H1 (cell line): ENCODE measurements around the gene METTL22. TPM values are rescaled to one million over a fixed set of nuclear protein-coding genes. Genes with fewer than 3 reads are reported as not detected.

Source experiments
- ATF2 ChIP-seq: IDR thresholded peaks from 2 replicates; pipeline ENCODE4 v1.6.1; 2012; ENCODE audit warnings: low read length, inconsistent platforms
- EGR1 ChIP-seq: IDR thresholded peaks from 2 replicates; pipeline ENCODE4 v1.6.1; 2011; ENCODE audit warnings: low read depth, low read length, borderline replicate concordance
- EZH2 ChIP-seq: fragments of 200-600 bp; sonication (generic); IDR thresholded peaks from 2 replicates; pipeline ENCODE4 v1.7.1; 2012; ENCODE audit warnings: low read depth, mild to moderate bottlenecking, moderate library complexity, low read length, inconsistent platforms; ENCODE audit not compliant: severe bottlenecking
- JUND ChIP-seq: IDR thresholded peaks from 2 replicates; pipeline ENCODE4 v1.6.1; 2011; ENCODE audit warnings: mild to moderate bottlenecking, improper control_type of control experiment, low read length
- MAFK ChIP-seq: IDR thresholded peaks from 2 replicates; pipeline ENCODE4 v1.6.1; 2012; ENCODE audit warnings: low read depth, mild to moderate bottlenecking, improper control_type of control experiment, low read length
- NANOG ChIP-seq: IDR thresholded peaks from 2 replicates; pipeline ENCODE4 v1.6.1; 2011; ENCODE audit warnings: low read length, low read depth, mild to moderate bottlenecking, inconsistent platforms; ENCODE audit not compliant: insufficient read depth, poor library complexity, severe bottlenecking
- PHF8 ChIP-seq: fragments of 200-600 bp; sonication (generic); conservative IDR thresholded peaks from 2 replicates; pipeline ENCODE4 v1.7.1; 2012; ENCODE audit warnings: low read depth, mild to moderate bottlenecking, inconsistent platforms, low read length, moderate library complexity
- RAD21 ChIP-seq, 2 experiments: IDR thresholded peaks in 1 of 2; conservative IDR thresholded peaks in 1 of 2; 2 replicates each; pipeline ENCODE4 v1.6.1; 2011; ENCODE audit warnings: low read depth in 2 of 2, low read length in 2 of 2, improper control_type of control experiment in 1 of 2, inconsistent platforms in 1 of 2, mild to moderate bottlenecking in 1 of 2, moderate library complexity in 1 of 2
- RNF2 ChIP-seq: fragments of 200-900, 300-1000 bp; sonication (generic); IDR thresholded peaks from 2 replicates; pipeline ENCODE4 v1.7.1; 2016; ENCODE audit warnings: borderline replicate concordance, low read depth, mild to moderate bottlenecking, antibody characterized with exemption, low read length; ENCODE audit not compliant: poor library complexity, severe bottlenecking; ENCODE audit errors: missing control alignments
- SP2 ChIP-seq: IDR thresholded peaks from 2 replicates; pipeline ENCODE4 v1.6.1; 2012; ENCODE audit warnings: mild to moderate bottlenecking, low read length, inconsistent platforms
- SUZ12 ChIP-seq: fragments of 200-600 bp; sonication (generic); IDR thresholded peaks from 2 replicates; pipeline ENCODE4 v1.6.1; 2012; ENCODE audit warnings: mild to moderate bottlenecking, inconsistent platforms, low read length, moderate library complexity, mixed read lengths
- polyA plus RNA-seq, 7 experiments: library from polyadenylated mRNA; depleted of rRNA in 3 of 7; stranded (reverse) in 5 of 7; unstranded in 2 of 7; fragments of >200 nt in 5 of 7; fragments of 200-250 nt in 2 of 7; gene quantifications; 1 replicate in 5 of 7; 2 replicates in 1 of 7; 4 replicates in 1 of 7; pipeline versions ENCODE4 v1.2.1 to v1.2.3, GENCODE V29; 2011 to 2013; ENCODE audit warnings: missing spikeins in 2 of 7, mixed read lengths in 2 of 7
- total RNA-seq: library from RNA; stranded (reverse); fragmentation: NEBNext Ultra II Directional; extraction: Animal tissue kit (Norgen Biotek cat#: 25700); gene quantifications from 2 replicates; pipeline ENCODE4 v1.2.1, GENCODE V29; 2021

Gene METTL22
- total and polyA plus RNA-seq, 2 of the 8 experiments (the other 6 are each of a cell fraction or from before 2014, with no cell fraction given), result 56.7 to 85.2 TPM

- TF ChIP-seq NANOG (no peak), SUZ12 (no peak), ATF2 (no peak), PHF8 (no peak), JUND (no peak), SP2 (no peak), EZH2 (no peak), EGR1 (no peak), RAD21 (IDR thresholded peaks at IDR 0.05 in 1 of 2, conservative IDR thresholded peaks at IDR 0.05 in 1 of 2; ENCODE audit: low read depth in 2 of 2, low read length in 2 of 2) (no peak), RNF2 (no peak), MAFK (no peak)
Observed at GRCh38 chr16:8685617-8686016, 64.1 kb downstream of the METTL22 start (continued).
